Ectodermal cell (in vitro differentiated cells): Measurements from ENCODE around the gene IL1RAPL2. TPM values are rescaled to one million over a fixed set of nuclear protein-coding genes. Genes with fewer than 3 reads are reported as not detected.
"Not testable (repeated sequence)": the region's sequence is repeated elsewhere in the genome, so short reads cannot be mapped to it uniquely, and the experiment has no call there.

Source experiments
- H3K27ac ChIP-seq: 2 replicates; pipeline ENCODE4 v1.7.0; 2013; ENCODE audit warnings: mild to moderate bottlenecking, low read depth, low read length; ENCODE audit not compliant: insufficient read depth, poor library complexity, severe bottlenecking
- H3K27me3 ChIP-seq: 2 replicates; pipeline ENCODE4 v1.7.0; 2013; ENCODE audit warnings: mild to moderate bottlenecking, low read length; ENCODE audit not compliant: insufficient read depth, control insufficient read depth, poor library complexity, severe bottlenecking
- H3K36me3 ChIP-seq: one replicate; pipeline ENCODE4 v1.7.0; 2013; ENCODE audit warnings: low read length; ENCODE audit not compliant: control insufficient read depth, insufficient read depth
- H3K4me1 ChIP-seq: one replicate; pipeline ENCODE4 v1.7.0; 2013; ENCODE audit warnings: low read length; ENCODE audit not compliant: control insufficient read depth, insufficient read depth
- H3K4me3 ChIP-seq: 2 replicates; pipeline ENCODE4 v1.7.0; 2013; ENCODE audit warnings: low read depth, low read length, control low read depth; ENCODE audit not compliant: insufficient read depth
- H3K9me3 ChIP-seq: 2 replicates; pipeline ENCODE4 v1.7.0; 2013; ENCODE audit warnings: mild to moderate bottlenecking, low read length, moderate library complexity; ENCODE audit not compliant: control insufficient read depth
- WGBS, 2 experiments: methylation state at CpG; one replicate each; pipeline ENCODE4 v1.1.7; 2013; ENCODE audit warnings: missing lambda C conversion rate in 2 of 2; 5-methylcytosine and 5-hydroxymethylcytosine counted together
- polyA plus RNA-seq, 4 experiments: library from polyadenylated mRNA; stranded (reverse); fragments of 50-300 nt; gene quantifications; one replicate each; pipeline ENCODE4 v1.2.3, GENCODE V29; 2013

The IL1RAPL2 gene
- polyA plus RNA-seq (2013, experiment 1 of 4) = not detected
- polyA plus RNA-seq (2013, experiment 2 of 4) = not detected
- not detected for polyA plus RNA-seq (2013, experiment 3 of 4)
- not detected for polyA plus RNA-seq (2013, experiment 4 of 4)

GRCh38 chrX:104565791-104566680 is at the start of gene IL1RAPL2:
TSS of gene IL1RAPL2 (plus strand) at chrX:104566199.
- Histone ChIP-seq H3K27ac (no peak within 1 kb of the TSS), H3K9me3 (no peaks in the 10 kb centered on the region), H3K4me1 (no peaks in the 10 kb centered on the region), H3K4me3 (peak within 1 kb of the TSS; percentile 42), H3K36me3 (no peaks in the 10 kb centered on the region), H3K27me3 (peaks cover 63% of the 10 kb centered on the region)
- 1% methylated on average over 44 to 47 of the region's 48 CpGs for WGBS, 2 experiments

DNA sequence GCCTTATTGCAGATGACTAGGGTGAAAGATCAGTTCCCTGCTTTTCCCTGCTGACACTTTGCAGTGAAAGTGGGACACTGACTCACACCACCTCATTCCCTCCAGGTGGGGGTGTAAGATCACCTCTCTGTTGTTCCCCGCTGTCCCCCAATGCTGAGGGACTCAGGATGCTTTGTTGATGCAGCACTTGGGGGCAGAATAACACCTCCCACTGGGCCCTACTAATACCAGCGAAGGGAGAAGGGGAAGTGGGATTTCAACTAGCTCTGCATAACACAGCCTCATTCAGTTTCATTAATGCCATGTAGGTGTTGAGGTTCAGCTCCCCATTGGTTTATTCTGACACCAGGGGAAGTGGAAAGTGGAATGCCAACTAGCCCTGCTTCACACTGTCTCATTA is 43.6 kb upstream of the IL1RAPL2 start:
- H3K4me1 ChIP-seq = no peaks in the 10 kb centered on the region
- H3K4me3 ChIP-seq = no peak overlapping the region
- no peak overlapping the region for H3K27ac ChIP-seq
- H3K27me3 ChIP-seq = no peaks in the 10 kb centered on the region
- no peaks in the 10 kb centered on the region for H3K36me3 ChIP-seq
- WGBS, 2 experiments = 7% methylated on average over 2 of the region's 2 CpGs; no CpG with 5 or more reads in 1 of the 2 experiments
- no peaks in the 10 kb centered on the region for H3K9me3 ChIP-seq

GRCh38 chrX:104523858-104524257 is 42.1 kb upstream of the IL1RAPL2 start:
- no peaks in the 10 kb centered on the region for H3K36me3 ChIP-seq
- no peaks in the 10 kb centered on the region for H3K9me3 ChIP-seq
- H3K27ac ChIP-seq = no peak overlapping the region
- WGBS, 2 experiments = 79% methylated on average over 2 of the region's 2 CpGs; no CpG with 5 or more reads in 1 of the 2 experiments
- no peak overlapping the region for H3K4me3 ChIP-seq
- no peaks in the 10 kb centered on the region for H3K4me1 ChIP-seq
- H3K27me3 ChIP-seq = no peaks in the 10 kb centered on the region

DNA sequence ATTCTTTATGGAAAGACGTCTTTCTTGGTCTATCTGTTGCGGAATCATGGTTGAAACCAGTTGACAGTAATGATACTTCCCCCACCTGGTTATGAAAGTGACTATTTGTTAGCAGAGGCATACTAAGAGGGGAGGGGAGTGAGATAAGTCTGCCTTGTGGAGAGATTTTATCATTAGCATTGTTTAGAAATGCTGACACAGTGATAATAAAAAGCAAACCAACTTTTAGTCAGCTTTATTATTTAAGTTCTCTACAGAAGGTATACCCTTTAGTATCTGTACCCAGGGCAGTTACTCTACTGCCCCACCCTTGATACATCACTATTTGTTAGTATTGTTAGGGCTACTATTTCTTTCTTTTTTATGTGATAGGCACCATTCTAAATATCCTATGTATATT is 26.9 kb upstream of the IL1RAPL2 start:
- Histone ChIP-seq H3K27me3 (no peaks in the 10 kb centered on the region), H3K9me3 (no peaks in the 10 kb centered on the region), H3K4me3 (no peak overlapping the region), H3K27ac (no peak overlapping the region), H3K4me1 (no peaks in the 10 kb centered on the region), H3K36me3 (no peaks in the 10 kb centered on the region)
- 88 to 94% methylated on average over 2 of the region's 2 CpGs for WGBS, 2 experiments

DNA sequence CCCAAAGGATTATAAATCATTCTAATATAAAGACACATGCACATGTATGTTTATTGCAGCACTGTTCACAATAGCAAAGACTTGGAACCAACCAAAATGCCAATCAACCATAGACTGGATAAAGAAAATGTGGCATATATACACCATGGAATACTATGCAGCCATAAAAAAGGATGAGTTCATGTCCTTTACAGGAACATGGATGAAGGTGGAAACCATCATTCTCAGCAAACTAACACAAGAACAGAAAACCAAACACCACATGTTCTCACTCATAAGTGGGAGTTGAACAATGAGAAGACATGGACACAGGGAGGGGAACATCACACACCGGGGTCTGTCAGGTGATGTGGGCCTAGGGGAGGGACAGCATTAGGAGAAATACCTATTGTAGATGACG is 23.6 kb upstream of the IL1RAPL2 start:
- not testable (repeated sequence) for H3K9me3 ChIP-seq, H3K36me3 ChIP-seq, H3K4me1 ChIP-seq, H3K4me3 ChIP-seq, H3K27me3 ChIP-seq, H3K27ac ChIP-seq
- WGBS, 2 experiments = 85 to 86% methylated on average over 1 of the region's 2 CpGs

DNA sequence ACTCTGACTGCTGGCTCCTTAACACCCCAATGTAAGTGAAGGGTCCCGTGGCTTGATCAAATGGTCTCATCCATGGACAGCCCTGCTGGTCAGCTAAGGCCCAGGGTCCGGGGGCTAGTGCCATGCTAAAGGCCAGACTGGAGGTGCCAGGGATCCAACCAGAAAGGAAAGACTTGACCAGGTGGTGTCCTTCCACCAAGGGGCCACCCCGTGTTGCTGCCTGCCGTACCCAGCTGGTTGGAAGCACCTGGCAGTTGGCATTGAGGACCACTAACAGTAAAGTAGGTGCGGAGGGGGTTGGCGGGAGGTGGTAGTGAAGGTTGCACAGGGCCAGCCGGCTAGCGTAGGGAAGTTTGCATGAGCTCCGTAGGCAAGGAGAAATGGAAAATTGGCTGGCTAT is 1.7 kb upstream of the IL1RAPL2 start:
- Histone ChIP-seq H3K27ac (no peak overlapping the region), H3K27me3 (peaks cover 46% of the 10 kb centered on the region), H3K4me3 (no peak overlapping the region), H3K9me3 (no peaks in the 10 kb centered on the region), H3K36me3 (no peaks in the 10 kb centered on the region), H3K4me1 (no peaks in the 10 kb centered on the region)
- 91 to 96% methylated on average over 9 of the region's 9 CpGs for WGBS, 2 experiments

- Histone ChIP-seq H3K4me1 (no peaks in the 10 kb centered on the region), H3K27ac (no peak overlapping the region), H3K27me3 (peaks cover 54% of the 10 kb centered on the region), H3K4me3 (no peak overlapping the region), H3K9me3 (no peaks in the 10 kb centered on the region), H3K36me3 (no peaks in the 10 kb centered on the region)
- 84 to 85% methylated on average over 37 to 39 of the region's 39 CpGs for WGBS, 2 experiments
These were observed 887 bp upstream of the IL1RAPL2 start for GRCh38 chrX:104564921-104565703.

DNA sequence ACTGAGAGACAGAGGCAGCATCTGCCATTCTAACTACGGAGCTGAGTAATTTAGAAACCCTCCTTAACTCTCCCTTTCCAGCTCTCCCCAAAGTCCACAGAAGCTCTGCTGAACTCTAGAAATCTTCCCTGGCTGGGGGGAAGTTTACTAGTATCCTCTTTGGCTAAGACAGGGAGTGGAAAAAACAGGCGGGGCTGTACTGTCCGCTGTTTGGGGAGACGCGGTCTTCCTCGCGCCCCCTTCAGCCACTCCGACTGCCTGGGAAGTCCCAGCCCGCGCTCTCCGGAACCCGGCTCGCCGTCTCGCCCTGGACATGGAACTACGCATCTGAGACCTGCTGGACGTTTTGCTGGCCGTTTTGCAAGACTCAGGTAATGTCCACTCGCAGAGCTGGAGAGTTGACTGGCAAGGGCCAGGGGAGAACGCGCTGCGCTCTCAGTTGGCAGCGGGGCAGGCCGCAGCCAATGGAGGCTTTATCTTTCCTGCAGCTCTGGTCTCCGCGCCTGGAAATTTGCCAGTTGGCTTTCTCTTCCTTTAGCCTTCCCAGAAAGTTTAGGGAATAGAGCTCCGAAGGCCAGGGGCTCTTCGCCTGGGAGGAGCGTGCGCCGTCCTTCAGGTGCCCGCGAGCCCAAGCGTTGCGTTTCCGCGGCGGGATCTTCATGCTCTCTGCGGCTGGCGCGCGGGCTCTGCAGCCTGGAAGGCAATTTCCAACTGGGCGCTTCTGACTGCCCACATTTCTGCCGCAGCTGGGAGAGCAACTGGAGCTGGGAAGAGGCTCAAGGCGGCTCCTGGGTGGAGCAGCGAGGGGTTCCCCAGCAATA is 892 bp downstream of the IL1RAPL2 start:
- Histone ChIP-seq H3K36me3 (no peaks in the 10 kb centered on the region), H3K4me3 (peak overlapping the region; percentile 42), H3K27ac (no peak overlapping the region), H3K4me1 (no peaks in the 10 kb centered on the region), H3K9me3 (no peaks in the 10 kb centered on the region), H3K27me3 (peaks cover 64% of the 10 kb centered on the region)
- WGBS, 2 experiments = 0 to 1% methylated on average over 45 to 46 of the region's 46 CpGs

GRCh38 chrX:104567506-104567905 is 1.5 kb downstream of the IL1RAPL2 start:
- Histone ChIP-seq H3K9me3 (no peaks in the 10 kb centered on the region), H3K27me3 (peaks cover 64% of the 10 kb centered on the region), H3K36me3 (no peaks in the 10 kb centered on the region), H3K4me3 (peak overlapping the region; percentile 42), H3K4me1 (no peaks in the 10 kb centered on the region), H3K27ac (no peak overlapping the region)
- WGBS, 2 experiments = 31 to 33% methylated on average over 14 of the region's 14 CpGs
